Endodermal cell (in vitro differentiated cells): ENCODE data around the gene USP13. TPM values are rescaled to one million over a fixed set of nuclear protein-coding genes. Genes with fewer than 3 reads are reported as not detected.

Experiments used
- DNase-seq: peaks from one replicate; pipeline ENCODE4 v3.0.0-alpha.2; 2017
- H3K27ac ChIP-seq: 2 replicates; pipeline ENCODE4 v1.5.1; 2013; ENCODE audit warnings: mild to moderate bottlenecking, low read depth, low read length, moderate library complexity
- H3K27me3 ChIP-seq: 2 replicates; pipeline ENCODE4 v1.6.1; 2013; ENCODE audit warnings: mild to moderate bottlenecking, low read length, moderate library complexity; ENCODE audit not compliant: insufficient read depth, control insufficient read depth, poor library complexity, severe bottlenecking
- H3K36me3 ChIP-seq: 2 replicates; pipeline ENCODE4 v1.7.0; 2013; ENCODE audit warnings: mild to moderate bottlenecking, low read length, moderate library complexity; ENCODE audit not compliant: control insufficient read depth, insufficient read depth
- H3K4me1 ChIP-seq: one replicate; pipeline ENCODE4 v1.7.0; 2013; ENCODE audit warnings: low read length; ENCODE audit not compliant: control insufficient read depth, insufficient read depth
- H3K4me3 ChIP-seq: 2 replicates; pipeline ENCODE4 v1.5.1; 2013; ENCODE audit warnings: mild to moderate bottlenecking, low read length, moderate library complexity
- H3K9ac ChIP-seq: 2 replicates; pipeline ENCODE4 v1.6.1; 2013; ENCODE audit warnings: mild to moderate bottlenecking, low read length, moderate library complexity; ENCODE audit not compliant: poor library complexity, severe bottlenecking; ENCODE audit errors: extremely low read depth
- H3K9me3 ChIP-seq: 2 replicates; pipeline ENCODE4 v1.6.1; 2013; ENCODE audit warnings: mild to moderate bottlenecking, low read length, moderate library complexity; ENCODE audit not compliant: control insufficient read depth
- H3K27ac Mint-ChIP-seq: 2 replicates; pipeline ENCODE4 v1.8.0; 2020; ENCODE audit warnings: mixed read lengths
- H3K27me3 Mint-ChIP-seq: 2 replicates; pipeline ENCODE4 v1.8.0; 2021; ENCODE audit warnings: mild to moderate bottlenecking, mixed read lengths; ENCODE audit not compliant: insufficient read depth
- H3K36me3 Mint-ChIP-seq: 2 replicates; pipeline ENCODE4 v1.8.0; 2020; ENCODE audit warnings: low read depth, mixed read lengths
- H3K4me1 Mint-ChIP-seq: 2 replicates; pipeline ENCODE4 v1.8.0; 2020; ENCODE audit warnings: mixed read lengths
- H3K4me3 Mint-ChIP-seq: 2 replicates; pipeline ENCODE4 v1.8.0; 2020; ENCODE audit warnings: mild to moderate bottlenecking, moderate library complexity, mixed read lengths
- H3K9me3 Mint-ChIP-seq: 2 replicates; pipeline ENCODE4 v1.8.0; 2020; ENCODE audit warnings: mild to moderate bottlenecking, mixed read lengths
- CTCF ChIP-seq: fragments of 200-600 bp; sonication (generic); conservative IDR thresholded peaks from 2 replicates; pipeline ENCODE4 v1.5.0; 2021; ENCODE audit warnings: antibody characterized with exemption, mild to moderate bottlenecking
- WGBS, 2 experiments: methylation state at CpG; one replicate each; pipeline versions ENCODE4 v1.1.5 to v1.1.7; 2013; ENCODE audit warnings: missing lambda C conversion rate in 2 of 2, mixed read lengths in 1 of 2; ENCODE audit not compliant: insufficient coverage in 1 of 2, insufficient read length in 1 of 2; 5-methylcytosine and 5-hydroxymethylcytosine counted together
- total RNA-seq, 2 donors: library from RNA; stranded (reverse); fragmentation: NEBNext Ultra II Directional in 1 of 2; extraction: Animal tissue kit (Norgen Biotek cat#: 25700) in 1 of 2; gene quantifications; 2 replicates in 1 of 2; 3 replicates in 1 of 2; pipeline ENCODE4 v1.2.1, GENCODE V29; 2021

Gene USP13
- total RNA-seq, 2 donors from 2014 or later, result 24.7 to 25.5 TPM

- H3K9ac ChIP-seq, result no peak overlapping the region
- H3K27ac ChIP-seq, result no peak overlapping the region
- no peaks in the 10 kb centered on the region for H3K4me1 ChIP-seq
- DNase-seq, result no peak
- peaks cover 8% of the 10 kb centered on the region for H3K36me3 ChIP-seq
- no peaks in the 10 kb centered on the region for H3K9me3 Mint-ChIP-seq
- H3K27ac Mint-ChIP-seq, result no peak overlapping the region
- H3K36me3 Mint-ChIP-seq, result peaks cover 21% of the 10 kb centered on the region
- no peaks in the 10 kb centered on the region for H3K27me3 Mint-ChIP-seq
- TF ChIP-seq CTCF, result no peak
- no peaks in the 10 kb centered on the region for H3K9me3 ChIP-seq
- WGBS, 2 experiments, result 94% methylated on average over 4 of the region's 4 CpGs; no CpG with 5 or more reads in 1 of the 2 experiments
- no peaks in the 10 kb centered on the region for H3K27me3 ChIP-seq
- H3K4me3 Mint-ChIP-seq, result no peak overlapping the region
- no peak overlapping the region for H3K4me3 ChIP-seq
- peaks cover 15% of the 10 kb centered on the region for H3K4me1 Mint-ChIP-seq
Observed at GRCh38 chr3:179716226-179716625, 63.4 kb downstream of the USP13 start.

GRCh38 chr3:179716811-179717210, 64.0 kb downstream of the USP13 start:
- 98 to 100% methylated on average over 2 of the region's 2 CpGs for whole genome bisulfite sequencing, 2 experiments
- no peaks in the 10 kb centered on the region for H3K4me1 ChIP-seq
- H3K4me3 ChIP-seq, result no peak overlapping the region
- Mint-ChIP-seq H3K9me3 (no peaks in the 10 kb centered on the region), H3K4me1 (peaks cover 15% of the 10 kb centered on the region), H3K27me3 (no peaks in the 10 kb centered on the region), H3K27ac (no peak overlapping the region), H3K4me3 (no peak overlapping the region), H3K36me3 (peaks cover 26% of the 10 kb centered on the region)
- H3K27ac ChIP-seq, result no peak overlapping the region
- H3K27me3 ChIP-seq, result no peaks in the 10 kb centered on the region
- no peak for TF ChIP-seq CTCF
- DNase-seq, result no peak
- H3K36me3 ChIP-seq, result peaks cover 12% of the 10 kb centered on the region
- no peaks in the 10 kb centered on the region for H3K9me3 ChIP-seq
- no peak overlapping the region for H3K9ac ChIP-seq

GRCh38 chr3:179717219-179717618, 64.4 kb downstream of the USP13 start:
- Histone ChIP-seq H3K27me3 (no peaks in the 10 kb centered on the region), H3K4me3 (no peak overlapping the region), H3K4me1 (no peaks in the 10 kb centered on the region), H3K27ac (no peak overlapping the region), H3K9me3 (no peaks in the 10 kb centered on the region), H3K36me3 (peaks cover 12% of the 10 kb centered on the region), H3K9ac (no peak overlapping the region)
- no peak overlapping the region for H3K27ac Mint-ChIP-seq
- 96 to 100% methylated on average over 1 of the region's 1 CpG for WGBS, 2 experiments
- no peaks in the 10 kb centered on the region for H3K9me3 Mint-ChIP-seq
- no peak for TF ChIP-seq CTCF
- DNase-seq, result no peak
- peaks cover 29% of the 10 kb centered on the region for H3K36me3 Mint-ChIP-seq
- H3K4me1 Mint-ChIP-seq, result peaks cover 15% of the 10 kb centered on the region
- H3K4me3 Mint-ChIP-seq, result no peak overlapping the region
- no peaks in the 10 kb centered on the region for H3K27me3 Mint-ChIP-seq
